ENCODE measurements around the gene EML1.

- TF ChIP-seq CTCF (IDR thresholded peaks at IDR 0.05) (no peak), POLR2AphosphoS5 (IDR thresholded peaks at IDR 0.05) (no peak)
Measured at GRCh38 chr14:99875836-99876235, 82.6 kb downstream of the EML1 start.
